GM12873 (cell line): ENCODE measurements around the gene SPOCK1.

ENCODE experiments used
- TF ChIP-seq, protein P1 (sequence below): IDR thresholded peaks from 2 replicates; pipeline ENCODE4 v1.5.1; 2012; ENCODE audit warnings: low read depth, mild to moderate bottlenecking, moderate library complexity, low read length, control low read depth; ENCODE audit not compliant: insufficient read depth; ENCODE audit errors: missing control alignments

The SPOCK1 gene

DNA sequence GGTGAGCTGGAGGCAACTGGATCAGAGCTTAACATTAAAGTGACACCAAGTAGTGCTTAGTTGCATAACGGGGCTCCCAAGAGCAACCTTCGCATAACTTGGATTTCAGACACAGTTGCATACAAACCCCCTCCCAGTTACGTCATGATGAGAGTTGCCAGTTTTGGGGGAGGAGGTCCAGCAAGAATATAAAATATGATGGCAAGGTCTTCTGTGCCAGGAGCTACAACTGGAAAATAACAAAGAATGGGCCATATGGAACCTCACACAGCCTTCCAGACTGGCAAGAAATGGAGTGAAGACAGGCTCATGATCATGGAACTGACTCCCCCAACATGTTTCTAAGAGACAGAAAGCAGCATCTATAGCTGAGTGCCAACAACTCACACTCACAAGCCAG lies 8.5 kb downstream of the SPOCK1 start:
- TF ChIP-seq, protein P1, sequence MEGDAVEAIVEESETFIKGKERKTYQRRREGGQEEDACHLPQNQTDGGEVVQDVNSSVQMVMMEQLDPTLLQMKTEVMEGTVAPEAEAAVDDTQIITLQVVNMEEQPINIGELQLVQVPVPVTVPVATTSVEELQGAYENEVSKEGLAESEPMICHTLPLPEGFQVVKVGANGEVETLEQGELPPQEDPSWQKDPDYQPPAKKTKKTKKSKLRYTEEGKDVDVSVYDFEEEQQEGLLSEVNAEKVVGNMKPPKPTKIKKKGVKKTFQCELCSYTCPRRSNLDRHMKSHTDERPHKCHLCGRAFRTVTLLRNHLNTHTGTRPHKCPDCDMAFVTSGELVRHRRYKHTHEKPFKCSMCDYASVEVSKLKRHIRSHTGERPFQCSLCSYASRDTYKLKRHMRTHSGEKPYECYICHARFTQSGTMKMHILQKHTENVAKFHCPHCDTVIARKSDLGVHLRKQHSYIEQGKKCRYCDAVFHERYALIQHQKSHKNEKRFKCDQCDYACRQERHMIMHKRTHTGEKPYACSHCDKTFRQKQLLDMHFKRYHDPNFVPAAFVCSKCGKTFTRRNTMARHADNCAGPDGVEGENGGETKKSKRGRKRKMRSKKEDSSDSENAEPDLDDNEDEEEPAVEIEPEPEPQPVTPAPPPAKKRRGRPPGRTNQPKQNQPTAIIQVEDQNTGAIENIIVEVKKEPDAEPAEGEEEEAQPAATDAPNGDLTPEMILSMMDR, result no peak

DNA sequence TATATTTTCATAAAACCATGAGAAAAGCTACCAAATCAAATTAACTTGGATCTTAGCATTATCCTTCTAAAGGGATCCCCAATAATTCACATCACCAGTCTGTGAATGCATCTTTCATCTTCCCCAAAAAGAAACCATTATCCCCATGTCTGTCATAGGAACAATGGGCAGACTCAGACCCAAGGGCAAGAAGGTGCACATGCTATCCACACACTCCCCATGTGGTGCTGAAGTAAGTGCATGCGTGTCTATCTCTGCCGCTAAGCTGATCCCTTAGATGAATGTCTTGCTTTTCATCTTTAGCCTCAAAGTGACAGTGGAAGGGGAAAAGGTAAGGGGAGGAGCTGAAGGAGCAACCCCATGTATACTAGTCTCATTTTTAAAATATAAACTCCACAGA lies 10.2 kb downstream of the SPOCK1 start:
- TF ChIP-seq, protein P1, result no peak

DNA sequence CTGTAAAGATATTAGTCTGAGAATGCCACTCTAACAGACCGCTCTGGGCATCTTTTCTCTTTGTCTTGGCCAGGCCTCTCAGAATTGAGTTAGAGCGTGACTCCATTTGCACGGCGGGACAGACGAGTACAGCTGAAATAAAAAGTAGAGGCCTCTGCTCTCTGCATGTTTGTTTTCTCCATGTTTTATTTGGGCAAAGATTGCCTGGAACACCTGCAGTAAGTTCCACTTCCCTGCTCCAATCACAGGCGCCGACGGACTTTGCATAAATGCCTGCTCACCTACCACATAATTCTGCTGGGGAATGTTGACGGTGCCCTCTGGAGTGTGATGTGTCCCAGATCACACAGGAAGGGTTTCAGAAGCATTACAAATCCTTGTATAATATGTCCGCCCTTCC lies 10.6 kb downstream of the SPOCK1 start:
- TF ChIP-seq, protein P1, result no peak

DNA sequence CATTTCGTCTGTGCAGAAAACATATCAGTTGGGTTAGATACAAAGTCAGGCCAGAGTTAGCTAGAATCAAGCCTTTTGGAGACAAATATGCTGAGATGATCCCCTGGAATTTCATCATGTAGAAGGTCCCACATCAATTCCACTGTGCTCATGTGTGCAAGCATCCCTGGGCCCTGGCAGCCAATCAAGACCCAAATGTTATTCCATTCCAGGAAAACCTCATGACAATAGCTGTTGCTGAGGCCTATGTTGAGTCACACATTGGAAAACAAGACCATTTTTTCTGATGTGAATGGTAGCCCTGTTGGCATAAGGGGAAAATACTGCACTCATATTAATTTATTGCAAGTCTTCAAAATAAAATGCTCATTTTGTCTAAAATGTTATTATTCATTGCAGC lies 11.5 kb downstream of the SPOCK1 start:
- TF ChIP-seq, protein P1, result no peak

DNA sequence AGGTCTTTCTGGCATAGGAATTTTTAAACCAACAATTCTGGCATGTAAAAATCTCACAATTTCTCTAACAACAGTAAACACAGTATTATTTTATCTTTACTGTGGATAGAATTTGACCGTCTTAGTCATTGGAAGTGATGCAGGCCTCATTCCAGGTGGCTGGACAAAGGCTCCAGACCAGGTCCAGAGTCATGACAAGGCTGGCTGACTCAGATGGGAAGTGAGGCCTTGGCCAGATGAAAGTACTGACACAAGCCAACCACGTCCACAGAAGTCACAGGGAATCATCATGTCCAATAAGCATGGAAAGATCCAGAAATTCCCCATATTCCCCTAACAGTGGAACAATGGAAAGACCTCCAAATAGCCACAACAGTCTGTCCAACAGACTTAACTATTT lies 12.4 kb downstream of the SPOCK1 start:
- TF ChIP-seq, protein P1, result no peak

DNA sequence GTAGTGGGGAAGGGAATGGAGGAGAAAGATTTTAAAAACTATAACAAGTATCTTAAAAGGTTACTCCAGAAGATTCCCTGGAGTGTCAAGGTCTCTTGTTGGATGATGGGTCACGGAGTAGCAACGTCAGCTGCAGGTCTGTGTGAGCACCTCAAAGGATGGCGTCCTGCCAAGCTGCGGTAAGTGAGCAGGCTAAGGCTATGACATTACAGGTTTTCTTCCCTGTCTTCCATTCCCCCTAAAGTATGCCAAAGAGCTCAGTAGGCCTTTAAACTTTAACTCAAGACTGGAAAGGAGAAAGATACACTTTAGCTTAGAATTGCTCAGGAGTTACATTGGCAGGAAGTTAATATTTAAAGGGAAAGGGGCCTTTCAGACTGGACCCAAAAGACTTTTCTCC lies 17.5 kb downstream of the SPOCK1 start:
- TF ChIP-seq, protein P1, result no peak

DNA sequence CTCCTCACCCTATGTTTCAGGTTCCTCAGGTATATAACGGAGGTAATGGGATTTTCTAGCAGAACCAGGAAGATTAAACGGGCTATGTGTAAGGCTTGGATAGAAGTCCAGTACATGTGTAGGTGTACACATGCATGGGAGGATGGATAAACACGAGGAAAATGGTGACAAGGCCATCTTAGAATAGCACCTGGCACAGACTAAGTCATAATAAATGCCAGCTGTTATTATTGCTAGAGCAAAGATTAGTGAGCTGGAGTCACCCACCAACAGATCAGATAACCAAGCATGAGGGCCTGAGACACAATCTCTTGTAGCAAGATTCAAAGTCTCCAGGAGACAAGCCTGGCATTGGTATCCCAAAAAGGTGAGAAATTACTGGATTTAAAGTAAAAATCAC lies 21.1 kb downstream of the SPOCK1 start:
- TF ChIP-seq, protein P1, result no peak

DNA sequence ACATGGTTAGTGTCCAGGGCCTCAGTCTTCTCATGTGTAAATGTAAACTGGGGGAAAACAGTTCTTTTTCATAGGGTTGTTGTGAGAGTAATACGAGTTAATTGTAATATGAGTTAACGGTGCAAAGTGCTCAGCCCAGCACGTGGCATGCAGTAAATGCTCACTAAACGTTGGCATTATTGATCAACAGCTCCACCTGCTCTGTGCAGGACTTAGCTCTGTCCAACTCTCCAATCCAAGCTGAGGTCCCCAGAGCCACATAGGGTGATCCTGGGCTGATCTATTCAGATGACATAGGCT lies 28.3 kb downstream of the SPOCK1 start:
- TF ChIP-seq, protein P1, result no peak
